Smooth muscle cell (in vitro differentiated cells): Measurements from ENCODE around the gene BCAS3. TPM values are rescaled to one million over a fixed set of nuclear protein-coding genes. Genes with fewer than 3 reads are reported as not detected.

ENCODE experiments used
- DNase-seq: peaks from one replicate; lab custom pipeline; 2025; ENCODE audit not compliant: unreplicated experiment; lab: John Stamatoyannopoulos, UW
- H2AFZ ChIP-seq: fragments of 200-600 bp; sonication (generic); 2 replicates; pipeline ENCODE4 v1.6.0; 2016; ENCODE audit warnings: antibody characterized with exemption, low read depth, mild to moderate bottlenecking
- H3F3A ChIP-seq: fragments of 200-600 bp; sonication (generic); 2 replicates; pipeline ENCODE4 v1.6.0; 2017; ENCODE audit warnings: antibody characterized with exemption, low read depth
- H3K27ac ChIP-seq: fragments of 200-600 bp; sonication (generic); 2 replicates; pipeline ENCODE4 v1.5.1; 2016; ENCODE audit warnings: low read depth, mild to moderate bottlenecking
- H3K27me3 ChIP-seq: fragments of 200-600 bp; sonication (generic); 2 replicates; pipeline ENCODE4 v1.6.1; 2016; ENCODE audit warnings: low read depth, mild to moderate bottlenecking
- H3K36me3 ChIP-seq: fragments of 200-600 bp; sonication (generic); 2 replicates; pipeline ENCODE4 v1.5.1; 2016; ENCODE audit warnings: low read depth
- H3K4me1 ChIP-seq: fragments of 200-600 bp; sonication (generic); 2 replicates; pipeline ENCODE4 v1.5.1; 2016; ENCODE audit warnings: low read depth
- H3K4me2 ChIP-seq: fragments of 200-600 bp; sonication (generic); 2 replicates; pipeline ENCODE4 v1.6.0; 2016; ENCODE audit warnings: mild to moderate bottlenecking
- H3K4me3 ChIP-seq: fragments of 200-600 bp; sonication (generic); 2 replicates; pipeline ENCODE4 v1.5.1; 2016; ENCODE audit warnings: mild to moderate bottlenecking
- H3K79me2 ChIP-seq: fragments of 200-600 bp; sonication (generic); 2 replicates; pipeline ENCODE4 v1.6.0; 2016; ENCODE audit warnings: low read depth, mild to moderate bottlenecking
- H3K9ac ChIP-seq: fragments of 200-600 bp; sonication (generic); 2 replicates; pipeline ENCODE4 v1.6.0; 2016; ENCODE audit warnings: low read depth
- H3K9me3 ChIP-seq: fragments of 200-600 bp; sonication (generic); replicated peaks from 2 replicates; pipeline ENCODE4 v1.5.1; 2016; ENCODE audit warnings: low read depth
- H4K20me1 ChIP-seq: fragments of 200-600 bp; sonication (generic); 2 replicates; pipeline ENCODE4 v1.6.0; 2016; ENCODE audit warnings: low read depth
- WGBS: methylation state at CpG from one replicate; pipeline ENCODE4 v1.1.7; 2016; ENCODE audit warnings: low lambda C conversion rate; 5-methylcytosine and 5-hydroxymethylcytosine counted together
- polyA plus RNA-seq: library from polyadenylated mRNA; unstranded; fragments of >200 nt; fragmentation: Nextera tagmentation; extraction: Ambion mirVana; gene quantifications from 2 replicates; pipeline ENCODE4 v1.2.1, GENCODE V29; 2016
- total RNA-seq: library from RNA; depleted of rRNA; stranded (reverse); fragments of >200 nt; gene quantifications from 2 replicates; pipeline ENCODE4 v1.2.3, GENCODE V29; 2014
- TF ChIP-seq, protein P1 (sequence below): fragments of 200-600 bp; sonication (generic); IDR thresholded peaks from 2 replicates; pipeline ENCODE4 v1.5.1; 2017; ENCODE audit warnings: borderline replicate concordance, mild to moderate bottlenecking, antibody characterized with exemption; ENCODE audit not compliant: insufficient read depth, poor library complexity, severe bottlenecking

The BCAS3 gene
- total and polyA plus RNA-seq, 2 experiments from 2014 or later = 17.2 to 54.5 TPM

- TF ChIP-seq, protein P1, sequence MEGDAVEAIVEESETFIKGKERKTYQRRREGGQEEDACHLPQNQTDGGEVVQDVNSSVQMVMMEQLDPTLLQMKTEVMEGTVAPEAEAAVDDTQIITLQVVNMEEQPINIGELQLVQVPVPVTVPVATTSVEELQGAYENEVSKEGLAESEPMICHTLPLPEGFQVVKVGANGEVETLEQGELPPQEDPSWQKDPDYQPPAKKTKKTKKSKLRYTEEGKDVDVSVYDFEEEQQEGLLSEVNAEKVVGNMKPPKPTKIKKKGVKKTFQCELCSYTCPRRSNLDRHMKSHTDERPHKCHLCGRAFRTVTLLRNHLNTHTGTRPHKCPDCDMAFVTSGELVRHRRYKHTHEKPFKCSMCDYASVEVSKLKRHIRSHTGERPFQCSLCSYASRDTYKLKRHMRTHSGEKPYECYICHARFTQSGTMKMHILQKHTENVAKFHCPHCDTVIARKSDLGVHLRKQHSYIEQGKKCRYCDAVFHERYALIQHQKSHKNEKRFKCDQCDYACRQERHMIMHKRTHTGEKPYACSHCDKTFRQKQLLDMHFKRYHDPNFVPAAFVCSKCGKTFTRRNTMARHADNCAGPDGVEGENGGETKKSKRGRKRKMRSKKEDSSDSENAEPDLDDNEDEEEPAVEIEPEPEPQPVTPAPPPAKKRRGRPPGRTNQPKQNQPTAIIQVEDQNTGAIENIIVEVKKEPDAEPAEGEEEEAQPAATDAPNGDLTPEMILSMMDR = no peak
- H4K20me1 ChIP-seq = no peaks in the 10 kb centered on the region
- no peaks in the 10 kb centered on the region for H3F3A ChIP-seq
- H3K27ac ChIP-seq = no peak overlapping the region
- no peak overlapping the region for H2AFZ ChIP-seq
- no peaks in the 10 kb centered on the region for H3K4me1 ChIP-seq
- H3K79me2 ChIP-seq = no peaks in the 10 kb centered on the region
- H3K4me2 ChIP-seq = no peak overlapping the region
- H3K27me3 ChIP-seq = no peaks in the 10 kb centered on the region
- no peak overlapping the region for H3K9ac ChIP-seq
- no peaks in the 10 kb centered on the region for H3K36me3 ChIP-seq
- no peak overlapping the region for H3K4me3 ChIP-seq
- no peak for DNase-seq
- 46% methylated on average over 2 of the region's 2 CpGs for WGBS
- H3K9me3 ChIP-seq = no peaks in the 10 kb centered on the region
Measured at GRCh38 chr17:60832151-60832585, 154.5 kb downstream of the BCAS3 start.

DNA sequence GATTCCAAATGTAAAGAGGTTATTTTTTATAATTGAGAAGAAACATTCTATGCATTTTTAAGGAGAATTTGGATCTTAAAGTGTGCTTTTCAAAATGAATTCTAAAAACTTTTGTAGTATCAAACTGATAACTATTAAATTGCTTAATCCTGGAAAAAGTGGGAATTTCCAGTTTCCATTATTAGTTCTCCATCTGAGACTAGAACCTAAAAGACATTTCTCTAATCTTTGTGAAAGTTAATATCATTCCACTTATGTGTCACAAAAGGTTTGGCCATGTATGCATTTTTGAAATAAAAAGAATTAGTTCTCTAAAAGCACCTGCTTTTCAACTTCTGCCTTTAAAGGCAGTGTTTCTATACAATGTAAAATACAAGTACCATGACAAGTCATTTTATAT lies 155.0 kb downstream of the BCAS3 start:
- DNase-seq = no peak
- Histone ChIP-seq H3K79me2 (no peaks in the 10 kb centered on the region), H3K9ac (no peak overlapping the region), H3K9me3 (no peaks in the 10 kb centered on the region), H3K4me1 (no peaks in the 10 kb centered on the region), H3K4me3 (no peak overlapping the region), H3K27me3 (no peaks in the 10 kb centered on the region), H2AFZ (no peak overlapping the region), H3K36me3 (no peaks in the 10 kb centered on the region), H3F3A (no peaks in the 10 kb centered on the region), H3K27ac (no peak overlapping the region), H3K4me2 (no peak overlapping the region), H4K20me1 (no peaks in the 10 kb centered on the region)
- TF ChIP-seq, protein P1 = no peak

DNA sequence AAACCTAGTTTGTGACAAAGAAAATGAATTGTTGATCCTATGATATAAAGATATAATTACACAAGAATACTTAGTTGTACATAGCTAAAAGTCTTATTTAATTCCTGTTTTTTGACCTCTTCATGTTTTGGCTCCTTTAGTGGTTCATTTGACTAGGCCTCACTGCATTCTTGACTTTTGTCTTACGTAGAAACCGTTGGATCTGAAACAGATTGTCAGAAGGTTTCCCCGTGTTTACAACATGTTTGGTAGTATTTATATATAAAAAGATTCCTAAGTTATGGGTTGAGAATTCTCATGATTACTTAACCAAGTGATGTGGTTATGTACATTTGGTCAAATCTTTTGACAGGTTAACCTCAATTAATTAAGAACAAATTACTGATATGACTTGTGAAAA lies 162.8 kb downstream of the BCAS3 start:
- Histone ChIP-seq H4K20me1 (no peaks in the 10 kb centered on the region), H3K27me3 (no peaks in the 10 kb centered on the region), H3K9ac (no peak overlapping the region), H3F3A (no peaks in the 10 kb centered on the region), H3K36me3 (no peaks in the 10 kb centered on the region), H3K9me3 (no peaks in the 10 kb centered on the region), H3K4me3 (no peak overlapping the region), H3K4me1 (no peaks in the 10 kb centered on the region), H2AFZ (no peak overlapping the region), H3K4me2 (no peak overlapping the region), H3K27ac (no peak overlapping the region), H3K79me2 (no peaks in the 10 kb centered on the region)
- no peak for DNase-seq
- TF ChIP-seq, protein P1 = no peak
- WGBS = 95% methylated on average over 3 of the region's 3 CpGs

GRCh38 chr17:60845012-60845411 lies 167.4 kb downstream of the BCAS3 start:
- 80% methylated on average over 6 of the region's 6 CpGs for WGBS
- TF ChIP-seq, protein P1 = no peak
- H3K4me1 ChIP-seq = no peaks in the 10 kb centered on the region
- no peaks in the 10 kb centered on the region for H3K36me3 ChIP-seq
- no peaks in the 10 kb centered on the region for H3K79me2 ChIP-seq
- no peak for DNase-seq
- no peak overlapping the region for H3K9ac ChIP-seq
- H3K4me2 ChIP-seq = no peak overlapping the region
- no peaks in the 10 kb centered on the region for H3K9me3 ChIP-seq
- no peak overlapping the region for H3K4me3 ChIP-seq
- no peaks in the 10 kb centered on the region for H3F3A ChIP-seq
- peak overlapping the region; percentile 31 for H3K27ac ChIP-seq
- no peak overlapping the region for H2AFZ ChIP-seq
- no peaks in the 10 kb centered on the region for H3K27me3 ChIP-seq
- H4K20me1 ChIP-seq = no peaks in the 10 kb centered on the region
